SU-DHL-6 (cell line): ENCODE data around the gene HDGF.

Source experiments
- CTCF ChIP-seq: fragments of 200-600 bp; sonication (generic); IDR thresholded peaks from one replicate; pipeline ENCODE4 v1.5.1; 2017; ENCODE audit warnings: antibody characterized with exemption, mild to moderate bottlenecking, low read length, moderate library complexity; ENCODE audit not compliant: insufficient read depth, poor library complexity, severe bottlenecking
- EZH2phosphoT487 ChIP-seq: fragments of 200-600 bp; sonication (generic), shearing (Covaris generic); conservative IDR thresholded peaks from 2 replicates; pipeline ENCODE4 v1.6.1; 2018; ENCODE audit warnings: mild to moderate bottlenecking, antibody characterized with exemption, low read length, moderate library complexity, mixed read lengths

DNA sequence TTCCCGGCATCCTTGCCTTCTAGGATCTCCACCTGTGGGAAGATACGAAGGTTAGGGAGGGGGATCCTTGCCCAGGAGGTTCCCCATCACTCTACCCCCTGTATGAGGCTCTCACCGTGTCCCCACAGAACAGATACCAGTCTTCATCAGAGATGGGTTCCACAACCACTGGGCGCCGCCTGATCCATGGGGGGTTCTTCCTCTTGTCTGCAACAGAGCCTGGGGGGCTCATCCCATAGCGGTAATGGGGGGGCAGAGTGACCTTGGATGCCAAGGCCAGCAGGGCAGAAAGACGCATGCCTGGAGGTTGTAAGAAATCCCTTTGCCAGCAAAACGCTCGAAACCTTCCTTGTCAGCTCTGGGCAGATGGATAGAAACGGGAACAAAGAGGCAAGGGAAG is 13.1 kb downstream of the HDGF start:
- TF ChIP-seq CTCF (no peak), EZH2phosphoT487 (no peak)
